Measurements from ENCODE around the gene USP6NL. TPM values are rescaled to one million over a fixed set of nuclear protein-coding genes. Genes with fewer than 3 reads are reported as not detected.

USP6NL gene
- polyA plus RNA-seq, 3 donors: 28.0 to 29.9 (median 28.2) TPM

DNA sequence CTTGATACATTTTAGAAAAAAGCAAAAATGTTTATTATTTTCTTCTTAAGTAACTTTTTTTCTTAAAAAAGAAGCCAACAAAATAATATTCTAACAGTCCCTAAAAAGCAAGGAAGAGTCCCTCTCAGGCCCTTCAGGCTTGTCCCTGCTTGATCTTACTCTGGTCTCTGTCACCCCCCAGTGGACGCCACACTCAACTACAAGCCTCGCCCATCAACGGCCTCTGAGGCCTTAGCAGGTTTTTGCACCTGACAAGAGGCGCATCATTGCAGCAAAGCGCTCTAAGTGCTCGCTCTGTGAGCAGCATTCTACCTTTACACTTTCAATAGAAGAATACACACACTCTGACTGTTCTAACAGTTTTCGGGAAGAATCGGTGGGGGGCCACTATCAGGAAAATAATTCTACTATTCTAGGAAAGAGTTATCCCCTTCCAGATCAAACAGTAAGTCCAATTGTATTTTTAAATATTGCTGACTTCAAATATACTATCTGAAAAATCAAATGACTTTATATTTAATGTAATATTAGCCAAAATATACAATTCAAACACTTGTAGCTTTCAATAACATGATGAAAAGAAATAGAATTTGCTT lies 139.2 kb downstream of the USP6NL start:
- DNase-seq (ENCODE audit: extremely low read depth in 1 of 11, low read depth in 9 of 11, low spot score in 4 of 11): peak in 10 of 11 donors; percentile 15 to 44 (median 29)

DNA sequence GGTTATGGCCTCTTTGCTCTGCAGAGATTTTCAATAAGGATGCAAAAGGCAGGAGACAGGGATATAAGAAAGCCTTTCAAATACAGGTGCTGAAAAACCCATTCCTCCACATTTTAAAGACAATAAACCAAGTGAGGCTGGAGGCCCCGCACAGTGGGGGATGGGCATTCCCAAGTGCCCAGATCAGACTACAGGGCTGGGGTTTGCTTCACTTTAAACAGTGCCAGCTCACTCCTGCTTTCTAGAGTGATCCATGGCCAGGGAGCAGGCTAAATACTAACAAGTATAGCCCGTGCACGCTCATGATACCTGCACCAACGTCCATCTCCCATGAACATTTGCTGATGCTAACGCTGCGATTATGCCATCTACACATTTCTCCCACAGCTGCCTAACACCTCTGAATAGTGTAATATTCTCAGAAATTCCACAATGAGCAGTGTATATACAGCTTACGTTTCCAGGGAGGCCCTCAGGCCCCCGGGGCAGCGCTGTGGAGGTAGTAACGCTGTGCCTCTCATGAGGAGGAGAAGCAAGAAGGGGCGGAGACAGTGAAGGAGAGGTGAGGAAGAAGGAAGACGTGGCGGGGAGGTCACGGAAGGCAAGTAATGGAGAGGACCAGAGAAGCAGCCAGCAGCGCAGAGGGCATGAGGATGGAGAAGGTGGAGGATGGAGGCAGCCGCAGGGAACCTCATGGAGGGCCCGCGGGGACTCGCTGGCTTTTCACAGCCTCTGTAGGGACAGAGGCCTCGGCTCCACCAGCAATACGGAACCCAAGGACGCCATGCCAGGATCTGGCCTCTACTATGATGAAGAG lies 141.7 kb downstream of the USP6NL start:
- DNase-seq (ENCODE audit: extremely low read depth in 1 of 11, low read depth in 9 of 11, low spot score in 4 of 11): no peak

DNA sequence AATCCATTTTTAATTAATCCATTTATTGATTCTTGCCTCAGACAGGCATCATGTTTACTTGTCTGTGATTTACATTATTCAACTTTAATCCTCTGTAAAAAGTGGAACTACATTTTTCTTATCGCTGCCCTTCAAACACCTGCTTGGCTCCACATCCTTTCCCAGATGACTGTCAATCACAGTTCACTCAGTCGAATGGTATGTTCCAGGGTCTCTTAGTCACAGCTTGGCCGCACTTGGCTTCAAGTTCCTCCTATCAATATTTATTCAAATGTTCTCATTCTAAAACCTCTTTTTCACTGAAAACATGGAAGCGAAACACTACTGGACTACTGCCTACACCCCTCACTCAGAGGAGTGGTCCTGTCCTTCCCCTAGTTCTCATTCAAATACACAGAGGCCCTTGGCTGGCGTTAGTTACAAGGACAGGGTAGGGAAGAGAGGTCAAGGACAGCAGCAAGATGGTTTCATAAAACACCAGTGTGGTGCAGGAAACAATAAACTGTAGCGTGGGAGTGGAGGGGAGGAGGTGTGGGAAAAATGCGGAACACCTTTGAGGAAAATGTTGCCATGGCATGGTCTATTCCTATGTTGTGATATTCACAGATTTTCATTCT lies 143.2 kb downstream of the USP6NL start:
- no peak for DNase-seq (ENCODE audit: extremely low read depth in 1 of 11, low read depth in 9 of 11, low spot score in 4 of 11)

DNA sequence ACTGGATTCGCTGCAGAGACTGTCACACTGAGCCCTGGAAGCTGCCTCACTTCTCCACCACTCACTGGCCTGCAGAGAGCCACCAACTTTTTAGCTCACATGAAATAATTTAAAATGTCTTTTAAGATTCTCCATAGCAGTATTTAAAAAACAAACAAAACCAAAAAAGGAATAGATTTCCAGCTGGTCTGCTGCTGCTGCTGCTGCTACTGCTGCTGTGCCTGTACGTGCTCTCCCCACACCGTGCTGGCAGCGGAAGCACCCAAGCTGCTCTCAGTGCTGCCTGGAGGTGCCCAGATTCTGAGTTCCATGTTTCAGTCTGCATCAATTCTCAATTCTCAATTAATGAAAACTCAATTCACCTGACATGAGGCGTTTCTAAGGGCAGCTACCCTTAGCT lies 146.0 kb downstream of the USP6NL start:
- no peak for DNase-seq (ENCODE audit: extremely low read depth in 1 of 11, low read depth in 9 of 11, low spot score in 4 of 11)

DNA sequence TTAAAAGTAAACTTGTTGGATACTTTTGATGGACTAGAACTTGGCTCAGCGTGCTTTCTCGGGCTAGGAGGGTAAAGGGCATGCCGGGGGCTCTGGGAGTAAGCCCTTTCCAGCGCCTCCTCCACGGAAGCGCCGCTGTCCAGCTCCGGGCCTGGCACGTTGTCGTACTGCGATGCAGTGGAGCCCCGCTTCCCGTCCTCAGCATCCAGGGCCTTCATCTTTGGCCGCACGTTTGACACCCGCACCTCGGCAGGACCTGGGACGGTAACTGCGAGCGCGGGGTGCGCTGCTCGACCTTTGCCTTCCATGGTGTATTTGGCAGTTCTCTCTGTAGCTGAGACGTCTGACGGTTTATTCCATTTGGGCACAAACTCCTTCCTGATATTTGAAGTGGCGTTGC lies 148.3 kb downstream of the USP6NL start:
- DNase-seq (ENCODE audit: extremely low read depth in 1 of 11, low read depth in 9 of 11, low spot score in 4 of 11): no peak

DNA sequence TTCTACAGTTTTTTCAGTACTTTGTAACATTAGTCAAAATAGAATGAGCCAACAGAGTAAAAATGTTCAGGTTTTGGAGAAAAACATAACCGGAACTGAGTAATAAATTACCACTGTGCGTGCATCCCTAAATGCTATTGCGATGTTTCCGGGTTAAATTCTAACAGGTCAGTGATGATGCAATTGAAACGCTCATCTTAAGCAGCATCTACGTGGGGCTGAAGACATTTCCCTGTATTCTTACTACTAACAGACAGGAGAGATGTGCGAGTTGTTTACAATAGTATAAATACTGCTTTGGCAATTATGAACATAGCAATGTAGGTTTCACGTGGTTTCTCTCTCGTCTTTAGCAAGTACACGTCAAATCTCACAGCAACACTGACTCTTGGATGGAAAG lies 149.4 kb downstream of the USP6NL start:
- DNase-seq (ENCODE audit: extremely low read depth in 1 of 11, low read depth in 9 of 11, low spot score in 4 of 11): no peak

DNA sequence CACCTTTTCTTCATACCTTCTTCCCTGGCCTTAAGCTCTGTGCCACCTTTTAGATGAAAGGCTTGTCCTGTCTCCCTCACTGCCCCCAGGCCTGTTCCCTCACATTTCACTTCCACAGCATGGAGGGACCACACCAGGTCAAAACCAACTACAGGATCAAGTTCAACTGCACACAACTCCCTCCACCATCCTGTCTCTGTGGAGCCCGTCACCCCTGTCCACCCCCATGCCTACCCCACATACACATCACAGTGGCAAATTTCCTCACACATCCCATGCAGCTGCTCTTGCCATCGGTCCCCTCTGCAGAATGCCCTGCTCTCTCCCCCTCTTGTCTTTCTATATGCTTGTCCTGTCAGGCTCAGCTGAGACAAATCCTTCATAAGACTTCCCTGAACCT lies 154.1 kb downstream of the USP6NL start:
- DNase-seq (ENCODE audit: extremely low read depth in 1 of 11, low read depth in 9 of 11, low spot score in 4 of 11): no peak

DNA sequence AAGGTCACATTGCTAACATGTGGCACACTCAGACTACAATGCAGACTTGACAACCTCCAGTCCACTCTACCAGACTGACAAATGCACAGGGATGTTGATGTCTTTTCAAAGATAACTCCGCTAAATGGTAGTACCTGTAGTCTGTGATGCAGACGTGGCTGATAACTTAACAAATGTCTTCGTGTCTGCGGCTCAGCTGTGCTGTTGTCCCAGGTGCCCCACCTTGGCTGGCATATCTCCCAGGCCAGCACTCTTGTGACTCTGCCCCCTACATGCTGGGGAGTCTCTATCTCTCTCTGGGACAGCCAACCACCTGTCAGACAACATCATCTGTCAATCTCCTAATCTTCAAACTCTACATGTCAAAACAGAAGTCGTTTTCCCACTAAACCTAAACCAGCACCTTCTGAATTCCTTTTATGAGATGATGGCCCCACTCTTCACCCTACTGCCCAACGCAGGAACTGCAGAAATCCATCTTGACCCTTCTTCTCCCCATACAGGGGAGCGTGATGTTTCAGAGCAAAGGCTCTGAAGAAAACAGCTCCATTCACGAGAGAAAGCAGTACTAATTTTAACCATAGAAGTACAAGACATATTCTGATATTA lies 156.4 kb downstream of the USP6NL start:
- DNase-seq (ENCODE audit: extremely low read depth in 1 of 11, low read depth in 9 of 11, low spot score in 4 of 11): no peak

DNA sequence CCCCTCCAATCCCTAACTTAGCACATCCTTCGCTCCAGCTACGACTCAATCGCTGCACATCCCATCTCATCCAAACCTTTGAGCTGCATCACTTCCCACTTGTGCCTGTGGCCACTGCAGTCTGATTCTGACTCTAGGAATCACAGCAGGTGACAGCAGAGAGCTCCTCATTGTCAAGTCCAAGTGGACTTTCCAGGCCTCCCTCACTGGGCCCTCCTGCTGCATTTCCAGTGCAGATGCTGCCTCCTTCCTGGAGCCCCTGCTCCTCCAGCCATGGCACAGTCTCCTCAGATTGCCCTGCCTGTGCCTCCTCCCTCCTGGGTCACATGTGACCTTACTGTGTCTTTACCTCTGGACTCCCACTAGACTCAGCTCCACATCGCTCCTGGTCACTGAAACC lies 157.3 kb downstream of the USP6NL start:
- no peak for DNase-seq (ENCODE audit: extremely low read depth in 1 of 11, low read depth in 9 of 11, low spot score in 4 of 11)

DNA sequence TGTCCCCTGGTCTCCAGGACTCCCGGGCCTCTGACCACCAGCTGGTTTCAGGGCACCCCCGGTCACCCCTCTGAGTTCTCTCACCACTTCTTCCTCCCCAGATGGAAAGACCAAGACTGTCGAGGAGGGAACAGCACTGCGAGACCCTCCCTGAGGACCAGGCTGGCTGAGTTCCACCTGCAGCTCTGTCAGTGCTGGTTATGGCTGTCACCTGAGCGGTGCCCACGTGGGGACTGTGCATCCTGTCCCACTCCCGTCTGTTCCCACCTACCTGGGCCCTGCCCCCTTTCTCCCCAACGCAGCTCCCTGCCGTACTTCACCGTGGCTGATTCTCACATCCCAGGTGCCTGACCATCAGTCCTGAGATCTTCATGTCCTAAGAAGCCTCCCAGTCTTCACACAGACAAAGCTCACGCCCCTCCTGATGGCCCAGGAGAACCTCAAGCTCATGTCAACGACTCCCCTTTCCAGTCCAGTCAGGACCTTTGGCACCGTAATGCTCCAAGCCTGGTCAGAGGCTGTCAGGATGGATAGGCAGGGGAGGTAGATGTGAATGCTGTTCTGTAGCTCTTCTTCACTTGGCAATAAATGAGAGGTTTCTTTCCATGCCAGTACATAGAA lies 159.7 kb downstream of the USP6NL start:
- DNase-seq (ENCODE audit: extremely low read depth in 1 of 11, low read depth in 9 of 11, low spot score in 4 of 11): no peak

DNA sequence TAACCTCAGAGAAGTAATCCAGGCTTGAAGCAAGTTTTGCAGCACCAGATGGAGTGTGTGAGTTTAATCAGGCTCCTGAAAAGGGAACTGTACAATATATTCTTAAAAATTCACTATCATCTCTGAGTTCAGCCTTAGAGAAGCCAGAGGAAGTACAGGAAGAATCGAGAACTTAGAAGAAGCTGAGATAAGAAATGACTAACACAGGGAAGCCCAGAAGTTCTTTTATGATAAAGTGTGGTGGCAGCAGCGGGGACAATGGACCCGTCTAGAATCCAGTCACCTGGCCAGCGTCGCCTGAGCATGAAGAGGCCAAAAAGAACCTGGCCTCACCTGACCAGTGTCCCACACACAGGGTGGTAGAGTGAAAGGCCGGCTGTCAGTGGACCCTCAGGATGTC lies 161.0 kb downstream of the USP6NL start:
- no peak for DNase-seq (ENCODE audit: extremely low read depth in 1 of 11, low read depth in 9 of 11, low spot score in 4 of 11)

DNA sequence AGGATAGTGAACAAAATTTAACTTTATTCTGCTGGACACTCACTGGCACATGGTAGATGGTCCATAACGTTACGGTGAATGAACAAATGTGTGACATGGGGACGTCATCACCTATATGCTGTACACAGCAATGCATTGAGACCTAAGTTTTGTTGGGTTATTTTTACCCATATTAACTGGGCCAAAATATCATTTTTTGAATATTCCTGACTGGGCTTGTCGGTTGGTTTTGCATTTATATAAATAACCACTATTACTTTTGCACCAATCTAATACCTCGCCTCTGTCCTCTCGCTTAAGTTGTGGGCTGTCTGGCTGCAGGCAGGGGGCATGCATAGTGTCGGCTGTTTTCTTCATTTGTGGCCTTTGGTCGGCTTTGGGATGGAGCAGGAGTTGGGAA lies 161.7 kb downstream of the USP6NL start:
- DNase-seq (ENCODE audit: extremely low read depth in 1 of 11, low read depth in 9 of 11, low spot score in 4 of 11): no peak

DNA sequence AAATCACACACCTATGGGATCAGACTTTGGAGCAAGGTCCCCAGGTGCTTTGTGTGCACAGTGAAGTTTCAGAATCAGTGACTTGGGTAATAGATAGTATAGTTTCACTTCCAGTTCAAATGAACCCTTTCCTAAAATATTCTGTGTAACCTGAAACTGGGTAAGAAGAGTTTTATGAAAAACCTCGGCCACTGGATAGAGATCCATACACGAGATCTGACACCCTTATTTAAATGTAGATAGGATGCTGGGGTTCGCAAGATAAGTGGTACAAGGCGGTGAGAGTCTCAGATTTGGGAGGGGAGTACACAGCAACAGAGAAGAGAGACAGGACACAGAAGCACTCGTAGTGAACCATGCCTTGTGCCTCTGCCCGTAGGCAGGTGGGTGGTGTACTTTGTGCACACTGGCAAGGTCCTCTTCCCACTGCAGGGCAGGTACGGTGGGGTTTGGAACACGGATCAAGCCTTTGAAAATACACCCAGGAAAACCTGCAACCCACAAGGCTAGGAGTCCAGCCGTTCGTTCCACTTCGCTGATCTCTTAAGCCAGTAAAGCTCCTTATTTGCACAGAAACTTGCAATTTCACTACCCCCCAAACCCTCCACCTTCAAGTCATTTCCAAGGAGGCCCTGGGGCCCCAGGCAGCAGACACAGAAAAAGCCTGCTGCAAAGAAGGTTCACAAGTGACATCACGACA lies 162.8 kb downstream of the USP6NL start:
- DNase-seq (ENCODE audit: extremely low read depth in 1 of 11, low read depth in 9 of 11, low spot score in 4 of 11): no peak

DNA sequence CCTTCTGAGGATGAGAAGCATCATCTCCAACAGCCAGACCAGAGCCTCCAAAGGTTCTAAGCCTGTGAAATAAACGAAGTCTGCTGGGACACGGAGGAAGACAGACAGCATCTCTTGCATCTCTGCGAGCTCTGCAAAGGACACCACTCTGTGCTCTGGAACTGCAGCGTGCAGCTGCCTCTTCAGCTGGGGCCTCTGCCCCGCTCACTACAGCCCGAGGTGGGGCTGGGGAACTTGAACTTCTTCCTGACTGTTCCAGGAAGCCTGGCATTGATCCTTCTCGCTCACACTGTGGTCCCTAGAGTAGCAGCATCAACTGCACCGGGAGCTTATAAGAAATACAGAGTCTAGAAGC lies 163.3 kb downstream of the USP6NL start:
- no peak for DNase-seq (ENCODE audit: extremely low read depth in 1 of 11, low read depth in 9 of 11, low spot score in 4 of 11)

DNA sequence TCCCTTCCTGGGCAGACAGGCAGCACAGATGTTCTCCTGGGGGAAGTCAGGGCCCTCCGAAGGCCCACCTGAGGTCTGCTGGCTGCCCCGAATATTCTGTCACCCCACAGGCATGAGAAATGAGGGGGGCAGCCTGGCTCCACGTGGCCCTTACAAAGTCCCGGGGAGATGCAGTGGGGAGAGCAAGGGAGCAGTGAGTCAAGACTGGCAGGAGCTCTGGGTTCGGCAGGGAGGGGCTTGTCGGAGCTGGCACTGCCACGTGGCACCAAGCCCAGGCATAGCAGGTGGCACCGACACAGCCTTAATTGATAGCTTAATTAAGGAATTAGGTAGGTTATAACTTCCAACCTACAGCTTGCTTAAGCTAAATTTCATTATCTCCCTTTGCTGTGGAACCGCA lies 163.9 kb downstream of the USP6NL start:
- no peak for DNase-seq (ENCODE audit: extremely low read depth in 1 of 11, low read depth in 9 of 11, low spot score in 4 of 11)

DNA sequence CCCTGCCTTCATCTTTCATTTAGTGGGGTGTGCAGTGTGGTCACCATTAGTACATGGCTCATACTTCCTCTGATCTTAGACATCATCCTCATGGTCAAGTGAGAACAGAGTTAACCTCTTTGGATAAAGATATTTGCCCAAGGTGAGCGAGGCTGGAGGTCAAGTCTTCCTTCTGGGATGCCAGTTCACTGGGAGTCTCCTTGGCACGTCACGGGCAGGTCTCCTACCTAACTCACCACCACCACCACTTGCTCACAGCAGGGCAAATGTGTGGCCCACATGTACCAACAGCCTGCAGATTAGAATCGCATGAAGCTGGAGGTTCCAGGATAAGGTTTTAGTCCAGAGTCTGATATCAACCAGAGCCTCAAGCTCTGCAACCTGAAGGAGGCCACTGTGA lies 164.6 kb downstream of the USP6NL start:
- DNase-seq (ENCODE audit: extremely low read depth in 1 of 11, low read depth in 9 of 11, low spot score in 4 of 11): no peak

DNA sequence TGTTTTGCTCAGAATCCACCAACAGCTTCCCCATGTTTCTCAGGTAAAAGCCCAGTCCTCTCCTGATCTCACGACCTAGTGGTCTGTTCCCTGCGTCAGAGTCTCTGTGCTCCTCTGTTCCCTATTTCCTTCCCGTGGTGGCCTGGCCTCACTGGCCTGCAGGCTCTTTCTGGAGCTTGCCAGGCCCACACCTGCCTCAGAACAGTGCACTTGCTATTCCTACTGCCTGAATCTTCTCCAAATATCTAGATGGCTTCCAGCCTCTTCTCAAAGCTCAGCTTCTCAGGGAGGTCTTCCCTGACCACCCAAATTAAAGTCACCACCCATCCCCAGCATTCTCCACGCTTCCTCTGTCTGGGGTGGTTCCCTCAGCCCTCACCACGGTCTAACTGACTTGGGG lies 165.3 kb downstream of the USP6NL start:
- no peak for DNase-seq (ENCODE audit: extremely low read depth in 1 of 11, low read depth in 9 of 11, low spot score in 4 of 11)

DNA sequence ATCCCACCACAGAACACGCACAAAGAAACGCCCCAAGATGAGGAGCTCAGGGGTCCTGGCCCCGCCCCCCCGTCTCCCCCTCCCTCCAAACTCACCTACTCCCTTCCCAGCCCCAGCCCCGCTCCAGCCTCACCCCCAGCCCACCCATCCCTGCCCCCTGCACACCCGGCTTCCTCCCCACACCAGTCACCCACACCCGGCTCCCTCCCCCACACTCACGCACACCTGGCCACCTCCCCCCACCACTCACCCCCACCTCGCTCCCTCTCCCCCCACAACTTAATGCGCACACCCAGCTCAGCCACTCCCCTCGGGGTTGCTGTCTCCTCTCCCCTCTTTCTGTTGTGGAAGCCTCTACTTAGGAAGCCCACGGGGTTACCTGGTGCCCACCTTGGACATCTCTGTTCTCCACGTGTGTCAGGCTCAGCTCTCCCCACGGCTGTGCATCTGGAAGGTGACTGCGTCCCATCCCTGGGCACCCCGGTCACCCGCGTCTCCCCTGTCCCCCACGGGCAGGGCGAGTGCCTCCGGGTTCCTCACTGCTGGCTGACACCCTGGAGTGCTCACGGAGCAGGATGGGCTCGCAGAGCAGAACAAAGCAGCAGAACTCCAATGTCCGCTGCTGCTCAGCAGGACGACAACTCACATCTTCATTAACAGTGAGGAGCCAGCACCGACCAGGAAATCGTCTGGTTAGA lies 166.8 kb downstream of the USP6NL start:
- DNase-seq (ENCODE audit: extremely low read depth in 1 of 11, low read depth in 9 of 11, low spot score in 4 of 11): no peak

DNA sequence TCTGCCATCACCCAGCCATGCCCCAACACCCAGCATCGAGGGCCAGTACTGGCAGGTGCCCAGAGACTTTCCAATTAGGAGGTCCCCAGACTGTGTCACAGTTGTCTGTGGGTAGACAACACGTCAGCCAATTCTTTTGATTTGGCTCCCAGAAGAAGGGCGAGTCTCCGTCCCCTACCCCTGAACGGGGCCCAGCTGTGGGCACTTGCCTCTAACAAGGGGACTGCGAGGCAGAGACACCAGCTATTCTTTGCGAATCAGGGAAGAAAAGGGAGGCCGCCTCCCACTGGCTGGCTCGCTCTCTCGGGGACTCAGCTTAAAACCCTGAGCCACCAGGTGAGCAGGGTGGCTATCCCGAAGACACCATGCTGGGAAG lies 167.3 kb downstream of the USP6NL start:
- no peak for DNase-seq (ENCODE audit: extremely low read depth in 1 of 11, low read depth in 9 of 11, low spot score in 4 of 11)

Measured in renal cortex interstitium (tissue), 11 donors.